NB4 (cell line): ENCODE data around the gene KIRREL3.

Experiments used
- CTCF ChIP-seq: IDR thresholded peaks from one replicate; pipeline ENCODE4 v1.5.1; 2012; ENCODE audit warnings: low read depth, low read length
- MYC ChIP-seq: IDR thresholded peaks from 2 replicates; pipeline ENCODE4 v1.6.1; 2011; ENCODE audit warnings: low read depth, low read length
- POLR2A ChIP-seq: IDR thresholded peaks from 2 replicates; pipeline ENCODE4 v1.6.1; 2011; ENCODE audit warnings: mild to moderate bottlenecking; ENCODE audit not compliant: insufficient read length; ENCODE audit errors: extremely low read depth
- TF ChIP-seq, protein P1 (sequence below): IDR thresholded peaks from 2 replicates; pipeline ENCODE4 v1.6.1; 2011; ENCODE audit warnings: low read depth, low read length

- TF ChIP-seq MYC (no peak), POLR2A (no peak), CTCF (no peak)
- TF ChIP-seq, protein P1, sequence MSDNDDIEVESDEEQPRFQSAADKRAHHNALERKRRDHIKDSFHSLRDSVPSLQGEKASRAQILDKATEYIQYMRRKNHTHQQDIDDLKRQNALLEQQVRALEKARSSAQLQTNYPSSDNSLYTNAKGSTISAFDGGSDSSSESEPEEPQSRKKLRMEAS: no peak
These were observed 113.9 kb downstream of the KIRREL3 start for GRCh38 chr11:126886636-126887035.
